Peyer's patch (tissue), 4 donors: ENCODE data around the gene UST. TPM values are rescaled to one million over a fixed set of nuclear protein-coding genes. Genes with fewer than 3 reads are reported as not detected.

Experiments
- DNase-seq, 3 donors: peaks; one replicate each; pipeline ENCODE4 v3.0.0-alpha.2; 2017 to 2019
- H3K27ac ChIP-seq, 4 donors: fragments of 200-600 bp; sonication (generic); one replicate each; pipeline ENCODE4 v1.5.1; 2016 to 2019
- H3K27me3 ChIP-seq, 2 donors: fragments of 200-600 bp; sonication (generic); one replicate each; pipeline ENCODE4 v1.5.1; 2019
- H3K36me3 ChIP-seq, 3 donors: fragments of 200-600 bp; sonication (generic); one replicate each; pipeline ENCODE4 v1.5.1; 2016 to 2019
- H3K4me1 ChIP-seq, 4 donors: fragments of 200-600 bp; sonication (generic); one replicate each; pipeline ENCODE4 v1.5.1; 2016 to 2019
- H3K4me3 ChIP-seq, 4 donors: fragments of 200-600 bp; sonication (generic); 1 replicate in 3 of 4; 2 replicates in 1 of 4; pipeline ENCODE4 v1.5.1; 2016 to 2019; ENCODE audit warnings: mild to moderate bottlenecking in 1 of 4
- H3K9me3 ChIP-seq, 4 donors: fragments of 200-600 bp; sonication (generic); one replicate each; pipeline ENCODE4 v1.5.1; 2016 to 2019; ENCODE audit warnings: mild to moderate bottlenecking in 1 of 4
- POLR2A ChIP-seq, 2 donors: fragments of 450-650 bp; IDR thresholded peaks; one replicate each; pipeline ENCODE4 v1.5.1; 2017; ENCODE audit warnings: antibody characterized with exemption in 2 of 2, mild to moderate bottlenecking in 2 of 2, moderate library complexity in 2 of 2
- total RNA-seq, 4 donors: library from RNA; depleted of rRNA; stranded (reverse); fragments of >200 nt; gene quantifications; one replicate each; pipeline ENCODE4 v1.1.0, GENCODE V29; 2016
- TF ChIP-seq, protein P1 (sequence below), 6 experiments: fragments of 450-650 bp in 4 of 6; fragments of 200-600 bp in 2 of 6; sonication (generic) in 1 of 6; IDR thresholded peaks; one replicate each; pipeline ENCODE4 v1.5.1; 2017 to 2019; ENCODE audit warnings: antibody characterized with exemption in 6 of 6, mild to moderate bottlenecking in 3 of 6, moderate library complexity in 1 of 6

UST gene
- total RNA-seq, 4 donors from 2014 or later: 3.0 to 37.1 (median 4.6) TPM

DNA sequence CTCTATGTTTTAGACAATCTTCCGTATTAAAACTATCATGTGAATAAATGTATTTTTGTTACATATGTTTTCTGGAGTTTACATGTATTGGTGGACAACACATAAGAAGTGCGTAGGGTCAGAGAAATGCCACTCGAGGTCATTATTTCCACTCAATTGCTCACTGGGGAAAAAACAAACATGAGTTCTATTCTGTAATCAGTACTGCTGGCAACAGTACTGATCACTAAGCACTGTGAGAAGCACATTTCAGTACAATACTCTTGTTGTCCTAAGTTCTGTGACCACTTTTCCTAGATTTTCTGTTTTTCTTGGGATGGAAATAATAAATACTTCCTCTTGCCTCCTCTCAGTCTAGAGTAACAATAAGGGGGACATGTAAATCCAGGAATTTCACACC lies 44.5 kb downstream of the UST start:
- Histone ChIP-seq H3K9me3 (no peaks in the 10 kb centered on the region), H3K27me3 (no peaks in the 10 kb centered on the region), H3K27ac (no peak overlapping the region), H3K4me1 (no peaks in the 10 kb centered on the region), H3K36me3 (no peaks in the 10 kb centered on the region), H3K4me3 (no peak overlapping the region)
- TF ChIP-seq POLR2A (IDR thresholded peaks at IDR 0.05): no peak
- TF ChIP-seq, protein P1, sequence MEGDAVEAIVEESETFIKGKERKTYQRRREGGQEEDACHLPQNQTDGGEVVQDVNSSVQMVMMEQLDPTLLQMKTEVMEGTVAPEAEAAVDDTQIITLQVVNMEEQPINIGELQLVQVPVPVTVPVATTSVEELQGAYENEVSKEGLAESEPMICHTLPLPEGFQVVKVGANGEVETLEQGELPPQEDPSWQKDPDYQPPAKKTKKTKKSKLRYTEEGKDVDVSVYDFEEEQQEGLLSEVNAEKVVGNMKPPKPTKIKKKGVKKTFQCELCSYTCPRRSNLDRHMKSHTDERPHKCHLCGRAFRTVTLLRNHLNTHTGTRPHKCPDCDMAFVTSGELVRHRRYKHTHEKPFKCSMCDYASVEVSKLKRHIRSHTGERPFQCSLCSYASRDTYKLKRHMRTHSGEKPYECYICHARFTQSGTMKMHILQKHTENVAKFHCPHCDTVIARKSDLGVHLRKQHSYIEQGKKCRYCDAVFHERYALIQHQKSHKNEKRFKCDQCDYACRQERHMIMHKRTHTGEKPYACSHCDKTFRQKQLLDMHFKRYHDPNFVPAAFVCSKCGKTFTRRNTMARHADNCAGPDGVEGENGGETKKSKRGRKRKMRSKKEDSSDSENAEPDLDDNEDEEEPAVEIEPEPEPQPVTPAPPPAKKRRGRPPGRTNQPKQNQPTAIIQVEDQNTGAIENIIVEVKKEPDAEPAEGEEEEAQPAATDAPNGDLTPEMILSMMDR (IDR thresholded peaks at IDR 0.05): no peak
- no peak for DNase-seq

GRCh38 chr6:148793721-148794120 lies 46.9 kb downstream of the UST start:
- Histone ChIP-seq H3K36me3 (no peaks in the 10 kb centered on the region), H3K27ac (no peak overlapping the region), H3K9me3 (no peaks in the 10 kb centered on the region), H3K4me1 (no peaks in the 10 kb centered on the region), H3K27me3 (no peaks in the 10 kb centered on the region), H3K4me3 (no peak overlapping the region)
- no peak for DNase-seq
- TF ChIP-seq, protein P1 (IDR thresholded peaks at IDR 0.05): no peak
- no peak for TF ChIP-seq POLR2A (IDR thresholded peaks at IDR 0.05)

DNA sequence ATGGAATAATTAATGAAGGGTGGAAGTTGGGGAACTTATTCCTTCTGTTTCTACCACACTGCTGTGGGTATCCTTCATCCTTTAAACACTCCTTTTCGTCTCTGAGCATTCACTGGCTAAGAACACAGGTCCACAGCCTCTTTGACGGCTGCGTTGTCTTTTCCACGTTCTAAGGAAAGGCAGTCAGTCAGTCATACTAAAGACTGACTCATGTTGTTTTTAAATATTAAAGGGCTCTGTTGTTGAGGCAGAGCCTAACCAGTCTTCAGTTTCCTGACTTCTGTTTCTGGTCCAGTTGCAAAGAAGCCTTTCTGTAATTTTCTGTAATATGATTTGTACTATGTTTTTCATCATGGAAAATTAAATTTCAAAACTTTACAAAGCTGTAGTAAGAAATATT lies 48.0 kb downstream of the UST start:
- Histone ChIP-seq H3K4me1 (peaks cover 0 to 4% (median 0%) of the 10 kb centered on the region in 4 donors), H3K27ac (no peak overlapping the region), H3K27me3 (no peaks in the 10 kb centered on the region), H3K36me3 (no peaks in the 10 kb centered on the region), H3K4me3 (no peak overlapping the region), H3K9me3 (no peaks in the 10 kb centered on the region)
- no peak for TF ChIP-seq POLR2A (IDR thresholded peaks at IDR 0.05)
- TF ChIP-seq, protein P1 (IDR thresholded peaks at IDR 0.05): no peak
- DNase-seq: no peak

DNA sequence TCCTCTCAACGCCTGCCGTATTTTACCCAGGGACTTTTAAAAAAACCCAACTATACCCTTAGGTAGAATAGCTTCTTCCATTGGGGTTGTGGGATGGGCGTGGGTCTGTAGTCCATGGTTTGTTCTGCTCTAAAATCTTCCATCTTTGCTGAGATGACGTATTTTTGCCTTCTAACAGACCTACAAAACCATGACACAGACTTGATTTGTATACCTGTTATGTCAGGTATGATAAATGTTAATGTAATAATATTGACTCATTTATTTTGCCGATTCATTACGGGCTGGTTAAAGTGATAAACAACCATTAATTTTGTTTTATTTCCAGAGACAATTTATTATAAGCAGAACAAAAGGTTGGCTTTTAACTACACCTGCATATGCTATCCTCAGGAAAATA lies 48.7 kb downstream of the UST start:
- TF ChIP-seq, protein P1 (IDR thresholded peaks at IDR 0.05): no peak
- TF ChIP-seq POLR2A (IDR thresholded peaks at IDR 0.05): no peak
- Histone ChIP-seq H3K9me3 (no peaks in the 10 kb centered on the region), H3K27ac (no peak overlapping the region), H3K4me3 (no peak overlapping the region), H3K4me1 (peaks cover 0 to 4% (median 0%) of the 10 kb centered on the region in 4 donors), H3K27me3 (no peaks in the 10 kb centered on the region), H3K36me3 (no peaks in the 10 kb centered on the region)
- no peak for DNase-seq

- Histone ChIP-seq H3K4me3 (no peak overlapping the region), H3K9me3 (no peaks in the 10 kb centered on the region), H3K36me3 (no peaks in the 10 kb centered on the region), H3K4me1 (peaks cover 0 to 4% (median 0%) of the 10 kb centered on the region in 4 donors), H3K27ac (no peak overlapping the region), H3K27me3 (no peaks in the 10 kb centered on the region)
- no peak for DNase-seq
- TF ChIP-seq, protein P1 (IDR thresholded peaks at IDR 0.05): no peak
- no peak for TF ChIP-seq POLR2A (IDR thresholded peaks at IDR 0.05)
Observed at GRCh38 chr6:148799647-148800046, 52.8 kb downstream of the UST start.

DNA sequence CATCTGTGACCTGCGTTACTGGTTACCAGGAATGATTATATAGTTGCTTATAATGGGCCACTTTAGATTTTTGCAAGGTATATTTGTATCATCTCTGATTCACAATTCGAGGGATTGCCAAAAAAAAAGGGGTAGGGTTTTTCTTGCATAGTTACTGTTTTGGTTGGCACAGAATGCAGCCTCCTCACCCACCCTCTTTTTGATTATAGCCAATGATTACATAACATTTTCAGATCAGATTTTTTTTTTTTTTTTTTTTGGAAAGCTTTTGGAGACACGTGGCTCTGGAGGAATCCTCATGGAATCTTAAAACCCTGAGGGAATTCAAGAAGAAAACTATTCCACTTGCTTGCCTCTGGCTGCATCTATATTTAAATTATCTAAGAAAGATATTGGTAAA lies 53.7 kb downstream of the UST start:
- Histone ChIP-seq H3K27me3 (no peaks in the 10 kb centered on the region), H3K9me3 (no peaks in the 10 kb centered on the region), H3K27ac (no peak overlapping the region), H3K36me3 (no peaks in the 10 kb centered on the region), H3K4me3 (no peak overlapping the region), H3K4me1 (peaks cover 0 to 4% (median 0%) of the 10 kb centered on the region in 4 donors)
- TF ChIP-seq, protein P1 (IDR thresholded peaks at IDR 0.05): no peak
- no peak for TF ChIP-seq POLR2A (IDR thresholded peaks at IDR 0.05)
- DNase-seq: no peak
